ENCODE data around the gene BRPF1. TPM values are rescaled to one million over a fixed set of nuclear protein-coding genes. Genes with fewer than 3 reads are reported as not detected.

The BRPF1 gene
- total RNA-seq, 1 donor from 2014 or later, result 19.5 TPM

DNA sequence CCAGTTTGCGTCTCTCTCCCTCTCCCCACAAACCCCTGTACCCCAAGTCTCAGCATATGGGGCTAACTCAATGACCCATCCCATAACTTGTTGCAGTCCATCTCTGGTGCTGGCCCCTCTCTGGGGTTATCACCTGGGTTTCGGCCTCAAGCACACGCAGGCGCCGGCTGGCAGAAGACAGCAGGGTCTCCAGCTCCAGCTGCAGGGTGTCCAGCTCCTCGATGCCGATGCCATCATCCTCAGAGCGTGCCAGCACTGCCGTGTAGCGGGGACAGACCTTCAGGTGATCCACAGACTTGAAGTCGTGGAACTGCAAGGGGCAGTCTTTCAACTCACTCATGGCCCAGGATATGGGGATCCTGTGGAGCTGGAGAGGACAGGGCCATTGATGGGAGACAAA is 59.6 kb downstream of the BRPF1 start:
- no peak overlapping the region for H3K27ac Mint-ChIP-seq (ENCODE audit: unreplicated experiment)
- peak overlapping the region; percentile 97 for H3K9ac ChIP-seq (ENCODE audit: low read length)
- peak overlapping the region; percentile 96 for H3K4me3 Mint-ChIP-seq (ENCODE audit: unreplicated experiment)
- peaks cover 51% of the 10 kb centered on the region for H3K79me2 ChIP-seq (ENCODE audit: insufficient read depth, low read length)
- TF ChIP-seq, protein P1, sequence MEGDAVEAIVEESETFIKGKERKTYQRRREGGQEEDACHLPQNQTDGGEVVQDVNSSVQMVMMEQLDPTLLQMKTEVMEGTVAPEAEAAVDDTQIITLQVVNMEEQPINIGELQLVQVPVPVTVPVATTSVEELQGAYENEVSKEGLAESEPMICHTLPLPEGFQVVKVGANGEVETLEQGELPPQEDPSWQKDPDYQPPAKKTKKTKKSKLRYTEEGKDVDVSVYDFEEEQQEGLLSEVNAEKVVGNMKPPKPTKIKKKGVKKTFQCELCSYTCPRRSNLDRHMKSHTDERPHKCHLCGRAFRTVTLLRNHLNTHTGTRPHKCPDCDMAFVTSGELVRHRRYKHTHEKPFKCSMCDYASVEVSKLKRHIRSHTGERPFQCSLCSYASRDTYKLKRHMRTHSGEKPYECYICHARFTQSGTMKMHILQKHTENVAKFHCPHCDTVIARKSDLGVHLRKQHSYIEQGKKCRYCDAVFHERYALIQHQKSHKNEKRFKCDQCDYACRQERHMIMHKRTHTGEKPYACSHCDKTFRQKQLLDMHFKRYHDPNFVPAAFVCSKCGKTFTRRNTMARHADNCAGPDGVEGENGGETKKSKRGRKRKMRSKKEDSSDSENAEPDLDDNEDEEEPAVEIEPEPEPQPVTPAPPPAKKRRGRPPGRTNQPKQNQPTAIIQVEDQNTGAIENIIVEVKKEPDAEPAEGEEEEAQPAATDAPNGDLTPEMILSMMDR (IDR thresholded peaks at IDR 0.05; ENCODE audit: insufficient read depth, low read depth, low read length), result no peak
- TF ChIP-seq EZH2 (IDR thresholded peaks at IDR 0.05; ENCODE audit: insufficient read depth, low read length), result no peak
- no peaks in the 10 kb centered on the region for H3K9me3 ChIP-seq (ENCODE audit: insufficient read depth, low read depth, low read length)
- peaks cover 25% of the 10 kb centered on the region for H3K36me3 Mint-ChIP-seq (ENCODE audit: low read depth, unreplicated experiment)
- peaks cover 17% of the 10 kb centered on the region for H4K20me1 ChIP-seq (ENCODE audit: insufficient read depth, low read length)
- peaks cover 28% of the 10 kb centered on the region for H3K4me1 Mint-ChIP-seq (ENCODE audit: low read depth, unreplicated experiment)
- no peaks in the 10 kb centered on the region for H3K27me3 Mint-ChIP-seq (ENCODE audit: low read depth, unreplicated experiment)
- H3K27me3 ChIP-seq (ENCODE audit: insufficient read depth, low read length), result no peaks in the 10 kb centered on the region
- peaks cover 22% of the 10 kb centered on the region for H3K36me3 ChIP-seq (ENCODE audit: insufficient read depth, low read length)
- no peaks in the 10 kb centered on the region for H3K9me3 Mint-ChIP-seq (ENCODE audit: unreplicated experiment)
- no peak for DNase-seq (ENCODE audit: low read depth)
- H3K27ac ChIP-seq (ENCODE audit: low read depth, low read length), result no peak overlapping the region
- no peak overlapping the region for H2AFZ ChIP-seq (ENCODE audit: low read depth, low read length)
- no peak for FAIRE-seq
- peak overlapping the region; percentile 99 for H3K4me2 ChIP-seq (ENCODE audit: low read length)
- H3K4me3 ChIP-seq (ENCODE audit: insufficient read depth, low read depth, low read length), result no peak overlapping the region
- H3K4me1 ChIP-seq (ENCODE audit: insufficient read depth, low read length), result peaks cover 15% of the 10 kb centered on the region

DNA sequence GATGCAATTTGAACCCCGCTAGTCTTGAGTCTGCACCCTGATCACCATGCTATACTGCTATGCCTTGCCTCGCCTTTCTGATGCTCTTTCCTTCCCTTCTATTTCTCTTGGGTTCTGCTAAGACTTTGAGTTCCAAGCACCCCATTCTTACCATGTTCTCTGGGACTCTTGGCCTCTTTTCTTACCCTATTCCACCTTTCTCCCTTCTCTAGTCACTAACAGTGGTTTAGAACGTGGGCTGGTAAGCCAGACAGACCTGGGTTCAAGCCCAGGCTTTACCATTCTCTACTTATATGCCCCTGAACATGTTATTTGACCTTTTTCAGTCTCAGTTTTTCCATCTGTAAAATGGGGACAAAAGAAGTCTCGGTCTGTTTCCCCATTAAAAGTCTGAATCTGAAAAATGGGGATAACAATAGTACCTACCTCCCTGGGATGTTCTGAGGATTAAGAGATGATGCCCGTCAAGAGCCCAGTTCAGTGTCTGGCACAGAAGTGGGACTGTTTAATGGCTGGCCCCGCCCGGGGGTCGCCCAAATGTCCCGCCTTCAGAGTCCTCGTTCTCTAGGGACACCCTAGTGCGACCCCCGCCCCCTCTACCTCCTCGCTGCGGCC is 60.4 kb downstream of the BRPF1 start:
- Histone ChIP-seq H3K4me3 (ENCODE audit: insufficient read depth, low read depth, low read length) (peak overlapping the region; percentile 93), H3K4me2 (ENCODE audit: low read length) (peak overlapping the region; percentile 99), H4K20me1 (ENCODE audit: insufficient read depth, low read length) (peaks cover 22% of the 10 kb centered on the region), H3K4me1 (ENCODE audit: insufficient read depth, low read length) (peaks cover 15% of the 10 kb centered on the region), H3K36me3 (ENCODE audit: insufficient read depth, low read length) (peaks cover 15% of the 10 kb centered on the region), H3K27ac (ENCODE audit: low read depth, low read length) (peak overlapping the region; percentile 99), H3K9ac (ENCODE audit: low read length) (peak overlapping the region; percentile 97), H2AFZ (ENCODE audit: low read depth, low read length) (peak overlapping the region; percentile 61), H3K79me2 (ENCODE audit: insufficient read depth, low read length) (peaks cover 58% of the 10 kb centered on the region), H3K9me3 (ENCODE audit: insufficient read depth, low read depth, low read length) (no peaks in the 10 kb centered on the region), H3K27me3 (ENCODE audit: insufficient read depth, low read length) (no peaks in the 10 kb centered on the region)
- no peak for TF ChIP-seq EZH2 (IDR thresholded peaks at IDR 0.05; ENCODE audit: insufficient read depth, low read length)
- TF ChIP-seq, protein P1 (IDR thresholded peaks at IDR 0.05; ENCODE audit: insufficient read depth, low read depth, low read length), result no peak
- Mint-ChIP-seq H3K36me3 (ENCODE audit: low read depth, unreplicated experiment) (peaks cover 24% of the 10 kb centered on the region), H3K27me3 (ENCODE audit: low read depth, unreplicated experiment) (no peaks in the 10 kb centered on the region), H3K9me3 (ENCODE audit: unreplicated experiment) (no peaks in the 10 kb centered on the region), H3K4me3 (ENCODE audit: unreplicated experiment) (peak overlapping the region; percentile 96), H3K27ac (ENCODE audit: unreplicated experiment) (peak overlapping the region; percentile 81), H3K4me1 (ENCODE audit: low read depth, unreplicated experiment) (peaks cover 32% of the 10 kb centered on the region)
- DNase-seq (ENCODE audit: low read depth) (no peak), FAIRE-seq (no peak)

Measured in astrocyte (in vitro differentiated cells and primary cell).